ENCODE measurements around the gene FAM78B.

The FAM78B gene

DNA sequence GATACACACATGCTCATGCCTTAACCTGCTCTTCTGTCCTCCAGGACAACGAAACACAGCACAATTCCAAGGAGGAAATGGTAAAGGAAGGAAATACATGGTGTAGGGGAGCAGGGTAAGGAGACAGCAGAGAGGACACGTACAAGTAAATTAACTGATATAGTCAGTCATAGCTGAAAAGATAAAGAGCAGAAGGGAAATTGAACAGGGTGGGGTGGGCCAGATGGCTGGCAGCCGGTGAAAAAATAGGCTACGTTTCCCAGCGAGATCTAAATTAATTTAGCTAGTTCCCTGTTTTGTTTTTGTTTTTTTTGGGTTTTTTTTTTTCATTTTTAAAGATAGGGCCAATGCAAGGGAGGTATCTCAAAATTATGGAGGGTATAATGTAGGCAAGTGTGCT, 109.2 kb downstream of the FAM78B start:
- Histone ChIP-seq H3K36me3 (ENCODE audit: control insufficient read depth in 1 of 2, insufficient read depth in 2 of 2, low read length in 2 of 2) (no peaks in the 10 kb centered on the region), H3K9me3 (ENCODE audit: control insufficient read depth in 1 of 2, low read length in 2 of 2) (no peaks in the 10 kb centered on the region), H3K4me1 (ENCODE audit: control insufficient read depth in 1 of 2, insufficient read depth in 2 of 2, low read length in 2 of 2) (no peaks in the 10 kb centered on the region), H3K27ac (ENCODE audit: low read depth, low read length) (no peak overlapping the region), H3K4me3 (ENCODE audit: low read depth in 1 of 2, low read length in 2 of 2) (no peak overlapping the region), H3K27me3 (ENCODE audit: control insufficient read depth in 1 of 2, insufficient read depth in 2 of 2, low read length in 2 of 2) (no peaks in the 10 kb centered on the region), H3K9ac (ENCODE audit: low read depth in 1 of 2, low read length in 2 of 2) (no peak overlapping the region)

DNA sequence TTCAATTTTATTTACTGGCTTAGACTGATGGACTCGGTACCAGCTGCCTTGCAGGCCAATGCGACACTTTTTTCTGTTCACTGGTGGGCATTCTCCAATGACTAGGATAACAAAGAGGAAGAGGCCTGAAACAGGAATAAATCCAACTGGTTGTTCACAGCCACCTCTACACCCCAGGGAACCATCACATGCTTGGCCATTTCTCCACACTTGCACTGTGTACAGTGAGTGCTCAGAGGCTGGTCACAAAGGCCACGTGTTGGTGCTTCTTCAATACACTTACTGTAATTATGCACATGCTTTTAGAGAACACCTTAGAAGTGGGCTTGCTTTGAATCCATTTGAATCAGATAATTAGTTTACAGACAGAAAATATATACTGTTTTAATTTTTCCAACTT, 113.4 kb downstream of the FAM78B start:
- Histone ChIP-seq H3K9me3 (ENCODE audit: control insufficient read depth in 1 of 2, low read length in 2 of 2) (no peaks in the 10 kb centered on the region), H3K27ac (ENCODE audit: low read depth, low read length) (no peak overlapping the region), H3K36me3 (ENCODE audit: control insufficient read depth in 1 of 2, insufficient read depth in 2 of 2, low read length in 2 of 2) (no peaks in the 10 kb centered on the region), H3K4me3 (ENCODE audit: low read depth in 1 of 2, low read length in 2 of 2) (no peak overlapping the region), H3K9ac (ENCODE audit: low read depth in 1 of 2, low read length in 2 of 2) (no peak overlapping the region), H3K4me1 (ENCODE audit: control insufficient read depth in 1 of 2, insufficient read depth in 2 of 2, low read length in 2 of 2) (no peaks in the 10 kb centered on the region), H3K27me3 (ENCODE audit: control insufficient read depth in 1 of 2, insufficient read depth in 2 of 2, low read length in 2 of 2) (no peaks in the 10 kb centered on the region)

- Histone ChIP-seq H3K36me3 (ENCODE audit: control insufficient read depth in 1 of 2, insufficient read depth in 2 of 2, low read length in 2 of 2) (no peaks in the 10 kb centered on the region), H3K9ac (ENCODE audit: low read depth in 1 of 2, low read length in 2 of 2) (no peak overlapping the region), H3K27ac (ENCODE audit: low read depth, low read length) (no peak overlapping the region), H3K27me3 (ENCODE audit: control insufficient read depth in 1 of 2, insufficient read depth in 2 of 2, low read length in 2 of 2) (no peaks in the 10 kb centered on the region), H3K4me3 (ENCODE audit: low read depth in 1 of 2, low read length in 2 of 2) (no peak overlapping the region), H3K9me3 (ENCODE audit: control insufficient read depth in 1 of 2, low read length in 2 of 2) (no peaks in the 10 kb centered on the region), H3K4me1 (ENCODE audit: control insufficient read depth in 1 of 2, insufficient read depth in 2 of 2, low read length in 2 of 2) (no peaks in the 10 kb centered on the region)
These were observed 126.4 kb downstream of the FAM78B start for GRCh38 chr1:166040202-166040997.

- H3K4me1 ChIP-seq (ENCODE audit: control insufficient read depth in 1 of 2, insufficient read depth in 2 of 2, low read length in 2 of 2), result no peaks in the 10 kb centered on the region
- no peak overlapping the region for H3K27ac ChIP-seq (ENCODE audit: low read depth, low read length)
- no peaks in the 10 kb centered on the region for H3K27me3 ChIP-seq (ENCODE audit: control insufficient read depth in 1 of 2, insufficient read depth in 2 of 2, low read length in 2 of 2)
- no peaks in the 10 kb centered on the region for H3K9me3 ChIP-seq (ENCODE audit: control insufficient read depth in 1 of 2, low read length in 2 of 2)
- H3K9ac ChIP-seq (ENCODE audit: low read depth in 1 of 2, low read length in 2 of 2), result no peak overlapping the region
- H3K4me3 ChIP-seq (ENCODE audit: low read depth in 1 of 2, low read length in 2 of 2), result no peak overlapping the region
- no peaks in the 10 kb centered on the region for H3K36me3 ChIP-seq (ENCODE audit: control insufficient read depth in 1 of 2, insufficient read depth in 2 of 2, low read length in 2 of 2)
These were observed 127.2 kb downstream of the FAM78B start for GRCh38 chr1:166039436-166040201.

GRCh38 chr1:166036092-166036491, 130.7 kb downstream of the FAM78B start:
- Histone ChIP-seq H3K36me3 (ENCODE audit: control insufficient read depth in 1 of 2, insufficient read depth in 2 of 2, low read length in 2 of 2) (no peaks in the 10 kb centered on the region), H3K9ac (ENCODE audit: low read depth in 1 of 2, low read length in 2 of 2) (no peak overlapping the region), H3K4me3 (ENCODE audit: low read depth in 1 of 2, low read length in 2 of 2) (no peak overlapping the region), H3K4me1 (ENCODE audit: control insufficient read depth in 1 of 2, insufficient read depth in 2 of 2, low read length in 2 of 2) (peaks cover 0 to 5% of the 10 kb centered on the region in 2 donors), H3K27ac (ENCODE audit: low read depth, low read length) (no peak overlapping the region), H3K9me3 (ENCODE audit: control insufficient read depth in 1 of 2, low read length in 2 of 2) (no peaks in the 10 kb centered on the region), H3K27me3 (ENCODE audit: control insufficient read depth in 1 of 2, insufficient read depth in 2 of 2, low read length in 2 of 2) (no peaks in the 10 kb centered on the region)

DNA sequence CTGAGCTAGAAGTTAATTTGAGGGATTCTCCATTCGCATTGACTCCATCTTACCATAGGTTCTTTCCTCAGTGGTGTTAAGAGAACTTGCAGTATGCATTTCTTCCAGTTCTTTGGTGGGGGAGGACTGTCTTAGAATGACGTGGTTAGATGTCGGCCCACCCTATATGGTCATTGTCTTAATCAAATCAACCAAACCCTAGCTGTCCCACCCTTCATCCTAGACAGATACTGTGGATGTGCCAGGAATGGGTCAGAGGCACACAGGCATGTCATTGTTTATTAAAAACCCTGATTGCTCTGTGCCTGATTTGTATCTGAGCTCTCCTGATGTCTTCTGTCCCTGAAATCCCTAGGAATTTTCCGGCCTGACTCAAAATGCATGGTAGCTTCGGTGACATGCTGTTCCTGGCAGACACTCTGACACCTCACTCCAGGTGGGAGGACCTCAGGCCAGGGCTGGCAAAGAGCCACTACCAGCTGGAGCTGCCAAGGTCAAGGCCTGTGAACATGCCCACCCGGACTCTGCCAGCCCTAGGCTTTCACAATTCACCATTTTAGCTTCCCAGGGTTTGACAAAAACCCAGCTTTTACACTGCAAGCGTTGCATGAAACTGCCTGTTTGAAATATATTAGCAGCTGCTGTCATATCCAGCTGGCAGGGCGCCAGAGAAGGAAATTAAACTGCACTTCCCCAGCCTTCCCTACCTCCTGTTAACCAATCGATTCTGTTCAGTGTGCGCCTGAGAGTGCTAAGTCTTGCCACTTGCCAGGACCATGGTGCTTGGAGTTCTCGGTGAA, 134.0 kb downstream of the FAM78B start:
- no peaks in the 10 kb centered on the region for H3K36me3 ChIP-seq (ENCODE audit: control insufficient read depth in 1 of 2, insufficient read depth in 2 of 2, low read length in 2 of 2)
- no peak overlapping the region for H3K9ac ChIP-seq (ENCODE audit: low read depth in 1 of 2, low read length in 2 of 2)
- H3K27ac ChIP-seq (ENCODE audit: low read depth, low read length), result no peak overlapping the region
- peaks cover 0 to 5% of the 10 kb centered on the region in 2 donors for H3K4me1 ChIP-seq (ENCODE audit: control insufficient read depth in 1 of 2, insufficient read depth in 2 of 2, low read length in 2 of 2)
- no peak overlapping the region for H3K4me3 ChIP-seq (ENCODE audit: low read depth in 1 of 2, low read length in 2 of 2)
- no peaks in the 10 kb centered on the region for H3K9me3 ChIP-seq (ENCODE audit: control insufficient read depth in 1 of 2, low read length in 2 of 2)
- H3K27me3 ChIP-seq (ENCODE audit: control insufficient read depth in 1 of 2, insufficient read depth in 2 of 2, low read length in 2 of 2), result no peaks in the 10 kb centered on the region

DNA sequence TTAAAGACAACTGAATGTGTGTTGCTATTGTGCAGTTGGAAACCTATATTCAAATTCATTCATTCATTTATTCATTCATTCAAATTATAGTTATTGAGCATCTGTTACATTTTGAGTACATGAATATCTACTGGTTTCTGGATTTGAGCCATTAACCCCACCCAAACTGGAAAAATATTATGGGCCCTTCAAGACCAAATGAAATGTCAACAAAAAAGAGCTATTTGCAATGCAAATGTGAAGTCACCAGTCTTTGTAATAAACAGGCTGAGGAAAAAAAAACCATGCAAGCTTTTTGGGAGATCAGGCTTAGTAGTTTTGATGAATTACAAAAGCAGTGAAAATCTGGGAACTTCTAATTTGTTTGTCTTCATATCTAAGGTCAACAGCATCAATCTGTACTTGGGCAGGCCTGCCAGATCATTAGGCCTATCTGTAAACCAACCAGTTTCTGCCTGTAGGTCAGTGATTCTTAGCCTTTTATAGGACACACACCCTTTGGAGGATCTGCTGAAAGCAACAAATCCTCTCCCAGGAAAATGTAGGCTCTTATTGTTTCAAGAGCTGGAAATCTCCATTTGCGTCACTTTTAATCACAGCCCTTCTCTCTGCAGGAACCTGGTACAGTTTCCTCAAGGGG, 134.7 kb downstream of the FAM78B start:
- Histone ChIP-seq H3K9me3 (ENCODE audit: control insufficient read depth in 1 of 2, low read length in 2 of 2) (no peaks in the 10 kb centered on the region), H3K9ac (ENCODE audit: low read depth in 1 of 2, low read length in 2 of 2) (no peak overlapping the region), H3K4me3 (ENCODE audit: low read depth in 1 of 2, low read length in 2 of 2) (no peak overlapping the region), H3K4me1 (ENCODE audit: control insufficient read depth in 1 of 2, insufficient read depth in 2 of 2, low read length in 2 of 2) (peaks cover 0 to 5% of the 10 kb centered on the region in 2 donors), H3K27ac (ENCODE audit: low read depth, low read length) (no peak overlapping the region), H3K36me3 (ENCODE audit: control insufficient read depth in 1 of 2, insufficient read depth in 2 of 2, low read length in 2 of 2) (no peaks in the 10 kb centered on the region), H3K27me3 (ENCODE audit: control insufficient read depth in 1 of 2, insufficient read depth in 2 of 2, low read length in 2 of 2) (no peaks in the 10 kb centered on the region)

DNA sequence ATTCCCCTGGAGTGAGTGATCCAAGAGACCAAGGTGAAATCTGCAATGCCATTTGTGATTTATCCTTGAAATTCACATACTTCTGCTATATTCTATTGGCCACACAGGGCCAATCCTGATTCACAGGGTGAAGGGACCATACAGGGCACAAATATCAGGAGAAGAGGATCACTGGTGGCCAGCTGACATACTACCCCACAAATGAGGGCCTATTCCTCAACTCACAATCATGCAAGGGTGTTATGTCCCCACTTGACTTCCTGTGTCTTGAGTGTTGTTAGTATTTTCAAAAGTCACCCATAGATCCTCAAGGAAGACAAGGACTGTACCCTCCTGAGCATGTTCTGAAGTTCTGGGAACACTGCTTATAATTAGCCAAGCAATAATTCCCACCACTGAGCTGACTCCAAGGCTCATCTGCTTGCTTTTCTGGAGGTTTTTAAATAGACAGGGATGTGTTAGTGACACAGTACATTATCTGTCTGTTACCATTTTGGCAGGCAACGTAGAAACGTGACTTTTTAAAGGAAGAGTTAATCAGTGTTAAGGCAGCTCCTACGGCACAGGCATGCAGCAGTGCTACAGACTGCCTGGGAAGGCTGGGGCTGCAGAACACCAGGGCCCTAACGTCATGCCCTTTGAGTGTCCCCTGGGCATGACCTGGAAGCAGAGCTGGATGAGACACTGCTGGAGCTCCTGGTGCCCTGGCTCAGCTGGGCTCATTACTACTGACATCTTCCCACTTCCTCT, 137.4 kb downstream of the FAM78B start:
- no peak overlapping the region for H3K9ac ChIP-seq (ENCODE audit: low read depth in 1 of 2, low read length in 2 of 2)
- no peaks in the 10 kb centered on the region for H3K27me3 ChIP-seq (ENCODE audit: control insufficient read depth in 1 of 2, insufficient read depth in 2 of 2, low read length in 2 of 2)
- H3K4me3 ChIP-seq (ENCODE audit: low read depth in 1 of 2, low read length in 2 of 2), result no peak overlapping the region
- H3K4me1 ChIP-seq (ENCODE audit: control insufficient read depth in 1 of 2, insufficient read depth in 2 of 2, low read length in 2 of 2), result peaks cover 0 to 5% of the 10 kb centered on the region in 2 donors
- H3K27ac ChIP-seq (ENCODE audit: low read depth, low read length), result no peak overlapping the region
- H3K9me3 ChIP-seq (ENCODE audit: control insufficient read depth in 1 of 2, low read length in 2 of 2), result no peaks in the 10 kb centered on the region
- H3K36me3 ChIP-seq (ENCODE audit: control insufficient read depth in 1 of 2, insufficient read depth in 2 of 2, low read length in 2 of 2), result no peaks in the 10 kb centered on the region

DNA sequence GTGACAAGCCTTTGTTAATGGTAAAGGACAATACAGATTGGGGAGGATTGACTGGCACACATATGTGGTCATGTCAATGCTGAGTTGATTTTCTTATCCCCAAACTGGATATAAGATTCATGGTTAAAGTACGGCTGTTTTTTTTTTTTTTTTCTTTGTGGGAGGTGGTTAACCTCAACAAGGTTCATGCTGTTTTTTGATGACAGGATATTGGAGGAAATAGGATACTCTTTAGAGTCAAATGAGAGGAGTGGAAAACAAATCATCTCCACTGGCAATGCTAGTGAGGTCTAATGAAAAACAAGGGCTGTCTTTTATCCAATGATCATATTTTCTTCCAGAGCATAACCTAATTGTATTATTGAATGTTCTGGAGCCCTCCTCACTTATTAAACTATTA, 140.2 kb downstream of the FAM78B start:
- Histone ChIP-seq H3K27me3 (ENCODE audit: control insufficient read depth in 1 of 2, insufficient read depth in 2 of 2, low read length in 2 of 2) (no peaks in the 10 kb centered on the region), H3K9me3 (ENCODE audit: control insufficient read depth in 1 of 2, low read length in 2 of 2) (no peaks in the 10 kb centered on the region), H3K4me1 (ENCODE audit: control insufficient read depth in 1 of 2, insufficient read depth in 2 of 2, low read length in 2 of 2) (no peaks in the 10 kb centered on the region), H3K27ac (ENCODE audit: low read depth, low read length) (no peak overlapping the region), H3K9ac (ENCODE audit: low read depth in 1 of 2, low read length in 2 of 2) (no peak overlapping the region), H3K36me3 (ENCODE audit: control insufficient read depth in 1 of 2, insufficient read depth in 2 of 2, low read length in 2 of 2) (no peaks in the 10 kb centered on the region), H3K4me3 (ENCODE audit: low read depth in 1 of 2, low read length in 2 of 2) (no peak overlapping the region)

Measured in duodenal mucosa (tissue), 2 donors.